Measurements from ENCODE around the gene SLC25A29.
A peak's percentile ranks its signal among the peaks of the same experiment; 100 is the strongest.

Gene SLC25A29

GRCh38 chr14:100262545-100262944 is 43.7 kb downstream of the SLC25A29 start:
- in situ Hi-C loops (cut with MboI; ENCODE audit: low pct_unique_long_range_greater_than_20kb, low sequenced_read_pairs, unreplicated experiment): no loop called here
- TF ChIP-seq CTCF (IDR thresholded peaks at IDR 0.05; ENCODE audit: extremely low read depth, insufficient read depth, missing control alignments): no peak
- DNase-seq (ENCODE audit: low spot score): no peak

GRCh38 chr14:100261621-100262020 is 44.6 kb downstream of the SLC25A29 start:
- DNase-seq (ENCODE audit: low spot score): no peak
- in situ Hi-C loops (cut with MboI; ENCODE audit: low pct_unique_long_range_greater_than_20kb, low sequenced_read_pairs, unreplicated experiment): no loop called here
- no peak for TF ChIP-seq CTCF (IDR thresholded peaks at IDR 0.05; ENCODE audit: extremely low read depth, insufficient read depth, missing control alignments)

- no peak for TF ChIP-seq CTCF (IDR thresholded peaks at IDR 0.05; ENCODE audit: extremely low read depth, insufficient read depth, missing control alignments)
- in situ Hi-C loops (cut with MboI; ENCODE audit: low pct_unique_long_range_greater_than_20kb, low sequenced_read_pairs, unreplicated experiment): no loop called here
- no peak for DNase-seq (ENCODE audit: low spot score)
These were observed 49.8 kb downstream of the SLC25A29 start for GRCh38 chr14:100256339-100256895.

- in situ Hi-C loops (cut with MboI; ENCODE audit: low pct_unique_long_range_greater_than_20kb, low sequenced_read_pairs, unreplicated experiment): no loop called here
- TF ChIP-seq CTCF (IDR thresholded peaks at IDR 0.05; ENCODE audit: extremely low read depth, insufficient read depth, missing control alignments): no peak
- DNase-seq (ENCODE audit: low spot score): no peak
These were observed 53.6 kb downstream of the SLC25A29 start for GRCh38 chr14:100252684-100253083.

- in situ Hi-C loops (cut with MboI; ENCODE audit: low pct_unique_long_range_greater_than_20kb, low sequenced_read_pairs, unreplicated experiment): no loop called here
- no peak for TF ChIP-seq CTCF (IDR thresholded peaks at IDR 0.05; ENCODE audit: extremely low read depth, insufficient read depth, missing control alignments)
These were observed 55.3 kb downstream of the SLC25A29 start for GRCh38 chr14:100250732-100251465.

GRCh38 chr14:100246809-100247428 is 59.3 kb downstream of the SLC25A29 start:
- DNase-seq (ENCODE audit: low spot score): no peak
- in situ Hi-C loops (cut with MboI; ENCODE audit: low pct_unique_long_range_greater_than_20kb, low sequenced_read_pairs, unreplicated experiment): no loop called here
- TF ChIP-seq CTCF (IDR thresholded peaks at IDR 0.05; ENCODE audit: extremely low read depth, insufficient read depth, missing control alignments): peak; percentile 59

More at GRCh38 chr14:100250732-100251465, 55.3 kb downstream of the SLC25A29 start:
- DNase-seq (ENCODE audit: low spot score): no peak

Data from GM13977 (cell line).